ENCODE results near the gene NFYA. TPM values are rescaled to one million over a fixed set of nuclear protein-coding genes. Genes with fewer than 3 reads are reported as not detected.

The NFYA gene
- total RNA-seq, 1 donor from 2014 or later: 9.1 TPM

GRCh38 chr6:41032830-41033229 lies 39.9 kb upstream of the NFYA start:
- DNase-seq (ENCODE audit: low read depth): no peak
- no peak overlapping the region for H3K4me3 ChIP-seq (ENCODE audit: low read depth, low read length)
- TF ChIP-seq CTCF (conservative IDR thresholded peaks at IDR 0.05; ENCODE audit: low read depth, low read length): no peak

GRCh38 chr6:41033776-41034175 lies 39.0 kb upstream of the NFYA start:
- H3K4me3 ChIP-seq (ENCODE audit: low read depth, low read length): no peak overlapping the region
- no peak for DNase-seq (ENCODE audit: low read depth)
- TF ChIP-seq CTCF (conservative IDR thresholded peaks at IDR 0.05; ENCODE audit: low read depth, low read length): no peak

- H3K4me3 ChIP-seq (ENCODE audit: low read depth, low read length): peak overlapping the region; percentile 81
- DNase-seq (ENCODE audit: low read depth): no peak
- TF ChIP-seq CTCF (conservative IDR thresholded peaks at IDR 0.05; ENCODE audit: low read depth, low read length): no peak
These were observed 36.6 kb upstream of the NFYA start for GRCh38 chr6:41036186-41036585.

- peak overlapping the region; percentile 81 for H3K4me3 ChIP-seq (ENCODE audit: low read depth, low read length)
- TF ChIP-seq CTCF (conservative IDR thresholded peaks at IDR 0.05; ENCODE audit: low read depth, low read length): no peak
- no peak for DNase-seq (ENCODE audit: low read depth)
These were observed 36.2 kb upstream of the NFYA start for GRCh38 chr6:41036601-41037000.

GRCh38 chr6:41037107-41037900 lies 35.5 kb upstream of the NFYA start:
- TF ChIP-seq CTCF (conservative IDR thresholded peaks at IDR 0.05; ENCODE audit: low read depth, low read length): peak; percentile 3
- peak; percentile 56 for DNase-seq (ENCODE audit: low read depth)
- peak overlapping the region; percentile 81 for H3K4me3 ChIP-seq (ENCODE audit: low read depth, low read length)

- TF ChIP-seq CTCF (conservative IDR thresholded peaks at IDR 0.05; ENCODE audit: low read depth, low read length): no peak
- H3K4me3 ChIP-seq (ENCODE audit: low read depth, low read length): peak overlapping the region; percentile 81
These were observed 34.6 kb upstream of the NFYA start for GRCh38 chr6:41038205-41038604.

More at GRCh38 chr6:41038205-41038604, 34.6 kb upstream of the NFYA start:
- DNase-seq (ENCODE audit: low read depth): no peak
